A673 (cell line): Measurements from ENCODE around the gene ZNF366.

Experiments used
- CTCF ChIP-seq: fragments of 300-800, 200-600 bp; sonication (generic); conservative IDR thresholded peaks from 2 replicates; pipeline ENCODE4 v1.5.1; 2017; ENCODE audit warnings: low read depth, mild to moderate bottlenecking, antibody characterized with exemption, low read length, moderate library complexity, mixed read lengths
- EZH2 ChIP-seq: fragments of 200-600 bp; sonication (generic); IDR thresholded peaks from 2 replicates; pipeline ENCODE4 v1.6.1; 2017; ENCODE audit warnings: borderline replicate concordance, low read depth, mild to moderate bottlenecking, mixed read lengths, antibody characterized with exemption, low read length; ENCODE audit not compliant: poor library complexity, severe bottlenecking

GRCh38 chr5:72434781-72435437 is 72.3 kb downstream of the ZNF366 start:
- no peak for TF ChIP-seq CTCF
- no peak for TF ChIP-seq EZH2
